OCI-LY3 (cell line): ENCODE data around the gene RERE.

ENCODE experiments used
- CTCF ChIP-seq: fragments of 200-600, 300-600 bp; sonication (generic); IDR thresholded peaks from 2 replicates; pipeline ENCODE4 v1.5.1; 2014; ENCODE audit warnings: antibody characterized with exemption, low read length, low read depth
- EZH2phosphoT487 ChIP-seq: fragments of 200-600 bp; shearing (Covaris generic); IDR thresholded peaks from 2 replicates; pipeline ENCODE4 v1.6.1; 2018; ENCODE audit warnings: antibody characterized with exemption, mixed run types, low read depth

- TF ChIP-seq CTCF (no peak), EZH2phosphoT487 (no peak)
Measured at GRCh38 chr1:8547791-8548190, 269.6 kb downstream of the RERE start.
